Stimulated activated CD4-positive, alpha-beta T cell treated with anti-CD3 and anti-CD28 coated beads, Interleukin-1b, Interleukin-23, amount 100 ng/mL, for 24 hours (primary cell): ENCODE results near the gene R3HDM2.
"Not testable (repeated sequence)": the region's sequence is repeated elsewhere in the genome, so short reads cannot be mapped to it uniquely, and the experiment has no call there.

Experiments used
- DNase-seq, 4 experiments: peaks; one replicate each; pipeline ENCODE4 v3.0.0-alpha.2; 2020; ENCODE audit warnings: low read depth in 4 of 4, low spot score in 1 of 4

Gene R3HDM2

DNA sequence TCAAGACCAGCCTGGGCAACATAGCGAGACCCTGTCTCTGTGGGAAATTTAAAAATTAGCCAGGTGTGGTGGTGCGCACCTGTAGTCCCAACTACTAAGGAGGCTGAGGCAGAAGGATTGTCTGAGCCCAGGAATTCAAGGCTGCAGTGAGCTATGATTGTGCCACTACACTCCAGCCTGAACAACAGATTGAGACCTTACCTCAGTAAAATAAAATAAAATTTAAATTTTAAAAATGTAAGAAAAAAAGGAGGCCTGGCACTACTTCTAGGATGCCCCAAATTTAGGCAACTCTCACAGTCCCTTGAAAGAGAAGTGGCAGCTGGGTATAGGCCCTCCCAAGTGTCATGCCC is 23.3 kb upstream of the R3HDM2 start:
- DNase-seq, result no peak

DNA sequence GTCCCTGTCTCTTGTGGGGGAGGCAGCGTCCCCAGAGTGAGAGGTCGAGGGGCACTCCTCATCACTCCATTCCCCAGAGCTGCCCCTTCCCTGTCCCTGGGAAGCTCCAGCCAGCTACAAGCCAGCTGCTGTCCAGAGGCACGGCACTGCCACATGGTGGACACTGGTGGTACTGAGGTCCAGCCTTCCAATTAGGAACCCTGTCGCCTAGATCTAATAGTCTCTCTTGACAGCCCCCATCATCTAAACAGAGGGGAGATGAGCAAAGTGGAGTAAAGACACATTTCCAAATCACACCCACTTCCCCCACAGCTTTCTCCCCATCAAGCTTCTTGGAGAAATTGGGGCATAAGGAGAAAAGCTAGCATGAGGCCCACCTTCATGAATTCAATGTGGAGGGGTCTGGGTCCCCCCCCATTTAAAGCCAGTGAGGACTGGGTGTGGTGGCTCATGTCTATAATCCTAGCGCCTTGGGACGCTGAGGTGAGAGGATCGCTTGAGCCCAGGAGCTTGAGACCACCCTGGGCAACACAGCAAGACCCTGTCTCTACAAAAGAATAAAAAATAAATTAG is 22.2 kb upstream of the R3HDM2 start:
- no peak for DNase-seq

GRCh38 chr12:57452181-57452936 is 21.5 kb upstream of the R3HDM2 start:
- no peak for DNase-seq

DNA sequence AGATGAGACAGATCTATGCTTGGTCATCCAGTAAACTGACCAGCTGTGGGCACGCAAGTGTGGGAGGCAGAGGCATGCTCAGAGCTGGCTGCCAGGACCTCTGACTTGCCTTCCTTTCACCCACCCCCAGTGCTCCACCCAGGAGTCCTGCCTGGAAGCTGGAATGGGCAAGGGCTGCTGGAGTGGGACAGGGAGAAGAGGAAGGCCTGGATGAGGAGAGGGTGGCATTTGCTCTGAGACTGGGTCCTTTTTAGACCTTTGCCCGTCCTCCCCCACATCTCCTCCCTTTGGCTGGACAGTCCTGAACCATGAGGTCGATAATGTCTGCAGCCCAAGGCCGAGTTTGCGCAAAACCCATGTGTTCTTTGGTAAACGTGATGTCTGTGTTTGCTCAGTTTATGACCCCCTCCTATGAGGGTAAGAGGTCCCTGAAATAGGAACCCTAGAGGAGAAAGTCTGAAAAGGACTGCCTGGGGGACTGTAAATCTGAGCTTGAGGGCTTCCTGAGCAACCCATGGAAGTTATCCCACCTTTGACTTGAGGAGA is 20.5 kb upstream of the R3HDM2 start:
- DNase-seq, result no peak

DNA sequence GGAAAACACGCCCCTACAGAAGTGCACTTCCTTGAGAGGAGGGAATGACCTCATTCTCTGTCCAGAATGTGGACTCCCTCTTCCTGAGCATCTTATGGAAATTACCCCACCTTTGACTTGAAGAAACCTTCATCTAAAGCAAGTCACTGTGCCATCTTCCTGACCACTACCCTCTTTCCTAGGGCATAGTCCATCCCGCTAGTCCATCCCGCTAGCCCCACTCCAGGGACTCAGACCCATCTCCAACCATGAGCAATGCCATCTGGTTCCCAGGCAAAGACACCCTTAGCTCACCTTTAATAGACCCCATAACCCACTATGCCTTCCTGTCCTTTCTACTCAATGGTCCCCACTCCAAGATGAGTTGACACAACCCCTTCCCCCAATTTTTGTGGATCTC is 19.2 kb upstream of the R3HDM2 start:
- no peak for DNase-seq

DNA sequence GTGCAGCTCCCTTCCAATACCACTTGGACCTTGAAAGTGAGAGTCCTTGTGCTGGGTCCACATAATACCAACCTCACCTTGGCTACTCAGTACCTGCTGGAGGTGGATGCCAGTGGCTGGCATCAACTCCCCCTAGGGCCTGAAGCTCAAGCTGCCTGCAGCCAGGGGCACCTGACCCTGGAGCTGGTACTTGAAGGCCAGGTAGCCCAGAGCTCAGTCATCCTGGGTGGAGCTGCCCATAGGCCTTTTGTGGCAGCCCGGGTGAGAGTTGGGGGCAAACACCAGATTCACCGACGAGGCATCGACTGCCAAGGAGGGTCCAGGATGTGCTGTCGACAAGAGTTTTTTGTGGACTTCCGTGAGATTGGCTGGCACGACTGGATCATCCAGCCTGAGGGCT is 18.5 kb upstream of the R3HDM2 start:
- no peak for DNase-seq

GRCh38 chr12:57448669-57449068 is 17.8 kb upstream of the R3HDM2 start:
- DNase-seq, result no peak

DNA sequence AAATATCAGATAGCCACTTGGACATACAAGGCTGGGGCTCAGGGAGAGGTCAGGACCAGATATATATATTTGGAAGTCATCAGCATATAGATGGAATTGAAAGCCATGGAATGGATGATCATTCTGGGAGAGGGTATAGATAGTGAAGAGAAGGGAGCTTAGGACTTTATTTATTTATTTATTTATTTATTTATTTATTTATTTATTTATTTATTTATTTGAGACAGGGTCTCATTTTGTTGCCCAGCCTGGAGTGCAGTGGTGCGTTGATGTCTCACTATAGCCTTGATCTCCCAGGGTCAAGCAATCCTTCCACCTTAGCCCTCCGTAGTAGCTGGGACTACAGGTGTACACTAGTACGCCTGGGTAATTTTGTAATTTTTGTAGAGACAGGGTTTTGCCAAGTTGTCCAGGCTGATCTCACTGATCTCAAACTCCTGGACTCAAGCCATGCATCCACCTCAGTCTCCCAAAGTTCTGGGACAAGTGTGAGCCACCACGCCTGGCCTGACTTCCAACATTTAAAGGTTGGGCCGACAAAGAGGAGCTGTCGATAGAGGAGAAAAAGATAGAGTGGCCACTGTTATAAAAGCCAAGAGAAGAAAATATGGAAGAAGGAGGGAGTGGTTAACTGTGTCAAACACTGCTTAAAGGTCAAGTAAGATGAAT is 15.6 kb upstream of the R3HDM2 start:
- DNase-seq, result no peak

- DNase-seq, result no peak
Observed at GRCh38 chr12:57444744-57445143, 13.9 kb upstream of the R3HDM2 start.

GRCh38 chr12:57444337-57444736 is 13.5 kb upstream of the R3HDM2 start:
- DNase-seq, result not testable (repeated sequence)

GRCh38 chr12:57441846-57442427 is 11.1 kb upstream of the R3HDM2 start:
- DNase-seq, result no peak

DNA sequence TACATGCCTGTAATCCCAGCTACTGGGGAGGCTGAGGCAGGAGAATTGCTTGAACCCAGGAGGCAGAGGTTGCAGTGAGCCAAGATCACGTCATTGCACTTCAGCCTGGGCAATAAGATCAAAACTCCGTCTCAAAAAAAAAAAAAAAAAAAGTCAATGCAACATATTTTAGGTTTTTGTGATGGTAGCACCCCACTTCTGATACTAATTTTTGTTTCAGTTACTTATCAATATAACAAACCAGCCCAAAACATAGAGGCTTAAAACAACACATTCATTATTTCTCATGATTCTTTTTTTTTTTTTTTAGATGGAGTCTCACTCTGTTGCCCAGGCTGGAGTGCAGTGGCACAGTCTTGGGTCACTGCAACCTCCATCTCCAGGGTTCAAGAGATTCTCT is 10.6 kb upstream of the R3HDM2 start:
- DNase-seq, result not testable (repeated sequence)

- DNase-seq, result no peak
Observed at GRCh38 chr12:57439762-57440266, 9.0 kb upstream of the R3HDM2 start.

GRCh38 chr12:57438400-57438799 is 7.6 kb upstream of the R3HDM2 start:
- DNase-seq, result no peak

GRCh38 chr12:57435293-57435692 is 4.5 kb upstream of the R3HDM2 start:
- no peak for DNase-seq

GRCh38 chr12:57434517-57435223 is 3.8 kb upstream of the R3HDM2 start, which contains the start of gene INHBC:
Gene INHBC (plus strand): TSS chr12:57434784. CDS start chr12:57434887, 103 bp downstream.
- DNase-seq, result no peak

DNA sequence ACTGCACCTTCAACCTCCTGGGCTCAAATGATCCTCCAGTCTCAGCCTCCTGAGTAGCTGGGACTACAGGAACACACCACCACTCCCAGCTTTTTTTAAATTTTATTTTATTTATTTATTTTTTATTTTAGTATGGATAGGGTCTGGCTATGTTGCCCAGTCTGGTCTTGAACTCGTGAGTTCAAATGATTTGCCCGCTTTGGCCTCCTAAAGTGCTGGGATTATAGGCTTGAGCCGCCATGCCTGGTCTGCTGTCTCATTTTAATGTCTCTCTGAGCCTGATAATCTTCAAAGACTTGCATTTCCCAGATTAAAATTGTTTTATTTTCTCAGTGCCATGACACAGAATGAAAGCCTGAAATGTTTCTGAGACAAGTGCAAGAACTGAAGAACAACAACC is 2.5 kb upstream of the R3HDM2 start:
- no peak for DNase-seq

DNA sequence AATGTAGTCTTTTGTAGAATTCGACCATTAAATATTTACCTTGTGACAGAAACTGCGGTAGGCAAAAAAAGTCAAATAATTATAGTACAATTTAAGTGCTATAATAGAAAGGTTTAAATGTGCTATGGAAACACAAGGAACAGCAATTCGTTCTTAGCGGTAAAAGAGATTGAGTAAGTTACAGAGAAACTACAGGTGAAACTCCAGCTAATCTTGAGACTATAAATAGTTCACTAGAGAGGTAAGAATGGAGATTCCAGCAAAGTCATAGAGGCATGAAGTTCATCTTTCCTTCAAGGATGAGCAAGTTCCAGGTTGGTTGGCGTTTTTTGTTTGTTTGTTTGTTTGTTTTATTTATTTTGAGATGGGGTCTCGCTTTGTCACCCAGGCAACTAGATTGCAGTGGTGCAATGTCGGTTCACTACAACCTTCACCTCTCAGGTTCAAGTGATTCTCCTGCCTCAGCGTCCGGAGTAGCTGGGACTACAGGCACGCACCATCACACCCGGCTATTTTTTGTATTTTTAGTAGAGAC is 878 bp upstream of the R3HDM2 start:
- DNase-seq, result no peak

- peak in 1 of 4 experiments; percentile 26 for DNase-seq
Observed at GRCh38 chr12:57430112-57430930, 522 bp downstream of the R3HDM2 start.
